Psoas muscle (tissue), 8 donors: ENCODE data around the gene CHST6. TPM values are rescaled to one million over a fixed set of nuclear protein-coding genes. Genes with fewer than 3 reads are reported as not detected.
A peak's percentile ranks its signal among the peaks of the same experiment; 100 is the strongest.

Source experiments
- ATAC-seq, 4 donors: fragments of 200-7000 bp; cut with Tn5 transposase; one replicate each; pipeline ENCODE4 v1.9.1; 2020; ENCODE audit warnings: moderate library complexity in 3 of 4, mild to moderate bottlenecking in 2 of 4
- DNase-seq, 2 donors: peaks; one replicate each; pipeline ENCODE4 v3.0.0-alpha.2; 2020
- H3K27ac ChIP-seq: fragments of 200-600 bp; one replicate; pipeline ENCODE4 v1.8.0; 2022
- H3K27me3 ChIP-seq, 3 donors: fragments of 200-600 bp in 1 of 3; one replicate each; pipeline versions ENCODE4 v1.6.1 to v1.8.0; 2013 to 2022; ENCODE audit warnings: low read length in 2 of 3, mild to moderate bottlenecking in 2 of 3, moderate library complexity in 1 of 3; ENCODE audit not compliant: insufficient read depth in 3 of 3
- H3K36me3 ChIP-seq, 2 donors: fragments of 200-600 bp in 1 of 2; one replicate each; pipeline versions ENCODE4 v1.6.1 to v1.8.0; 2013 to 2022; ENCODE audit warnings: low read depth in 1 of 2, mild to moderate bottlenecking in 1 of 2, moderate library complexity in 1 of 2; ENCODE audit not compliant: insufficient read depth in 1 of 2
- H3K4me1 ChIP-seq: fragments of 200-600 bp; one replicate; pipeline ENCODE4 v1.8.0; 2022
- H3K4me3 ChIP-seq: fragments of 200-600 bp; one replicate; pipeline ENCODE4 v1.8.0; 2022; ENCODE audit warnings: mild to moderate bottlenecking
- H3K9me3 ChIP-seq: fragments of 200-600 bp; one replicate; pipeline ENCODE4 v1.8.0; 2022
- WGBS, 3 donors: extraction: QIAGEN DNeasy Blood & Tissue Kit; methylation state at CpG; one replicate each; pipeline versions ENCODE4 v1.1.6 to v1.1.7; 2013; 5-methylcytosine and 5-hydroxymethylcytosine counted together
- intact Hi-C, 2 donors: fragments of 100-400 bp; cut with DNase I; formaldehyde crosslinking; loops; one replicate each; pipeline versions ENCODE4 v1.11.0 to v1.14.2; 2022
- polyA plus RNA-seq, 3 donors: library from polyadenylated mRNA; stranded (reverse); fragments of 200-250 nt; gene quantifications; one replicate each; pipeline ENCODE4 v1.2.3, GENCODE V29; 2013
- total RNA-seq, 4 donors: library from RNA; stranded (reverse); fragmentation: NEBNext Ultra II Directional in 2 of 4; extraction: Animal tissue kit (Norgen Biotek cat#: 25700) in 2 of 4; gene quantifications; one replicate each; pipeline versions ENCODE4 v1.2.1 to v1.2.4, GENCODE V29; 2021 to 2023
- TF ChIP-seq, protein P1 (sequence below): fragments of 200-600 bp; IDR thresholded peaks from one replicate; pipeline ENCODE4 v1.8.0; 2022; ENCODE audit warnings: antibody characterized with exemption
- donor health status: healthy with polysubstance abuse.
- donor health status: DM: no; HTN: no; CAD: no; lungs with moderate emphysema.
- donor health status: Bipolar disorder and iron deficiency.
- donor health status: healthy.
- donor health status: DM: yes; HTN: yes; CAD: no.
- donor health status: DM: no; HTN: no; CAD: no.
- donor health status: DM: no; HTN: no; CAD: no.
- donor health status: DM: yes; HTN: yes; CAD: no.

Gene CHST6
- total and polyA plus RNA-seq, 7 donors = 0.01 to 5.8 (median 0.15) TPM

DNA sequence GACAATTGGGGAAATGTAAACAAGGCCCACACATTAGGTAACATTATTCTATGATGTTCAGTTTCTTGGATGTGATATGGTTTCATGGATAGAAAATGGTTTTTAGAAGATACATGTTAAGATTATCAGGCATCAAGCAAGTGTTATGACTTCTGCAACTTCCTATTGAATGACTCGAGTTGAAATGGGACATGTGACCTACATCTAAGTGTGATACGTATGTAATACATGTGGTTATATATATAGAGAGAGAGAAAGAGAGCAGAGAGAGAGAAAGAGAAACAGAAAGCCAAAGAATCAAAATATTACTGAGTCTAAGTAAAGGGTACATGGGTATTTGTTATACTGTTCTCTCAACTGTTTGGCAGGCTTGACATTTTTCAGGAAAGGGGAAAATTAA, 32.4 kb downstream of the CHST6 start:
- Histone ChIP-seq H3K27ac (no peak overlapping the region), H3K9me3 (no peaks in the 10 kb centered on the region), H3K4me1 (peaks cover 15% of the 10 kb centered on the region), H3K4me3 (peak overlapping the region; percentile 86), H3K27me3 (no peaks in the 10 kb centered on the region), H3K36me3 (no peaks in the 10 kb centered on the region)
- 42 to 57% (median 54%) methylated on average over 2 of the region's 2 CpGs for WGBS, 3 donors
- TF ChIP-seq, protein P1, sequence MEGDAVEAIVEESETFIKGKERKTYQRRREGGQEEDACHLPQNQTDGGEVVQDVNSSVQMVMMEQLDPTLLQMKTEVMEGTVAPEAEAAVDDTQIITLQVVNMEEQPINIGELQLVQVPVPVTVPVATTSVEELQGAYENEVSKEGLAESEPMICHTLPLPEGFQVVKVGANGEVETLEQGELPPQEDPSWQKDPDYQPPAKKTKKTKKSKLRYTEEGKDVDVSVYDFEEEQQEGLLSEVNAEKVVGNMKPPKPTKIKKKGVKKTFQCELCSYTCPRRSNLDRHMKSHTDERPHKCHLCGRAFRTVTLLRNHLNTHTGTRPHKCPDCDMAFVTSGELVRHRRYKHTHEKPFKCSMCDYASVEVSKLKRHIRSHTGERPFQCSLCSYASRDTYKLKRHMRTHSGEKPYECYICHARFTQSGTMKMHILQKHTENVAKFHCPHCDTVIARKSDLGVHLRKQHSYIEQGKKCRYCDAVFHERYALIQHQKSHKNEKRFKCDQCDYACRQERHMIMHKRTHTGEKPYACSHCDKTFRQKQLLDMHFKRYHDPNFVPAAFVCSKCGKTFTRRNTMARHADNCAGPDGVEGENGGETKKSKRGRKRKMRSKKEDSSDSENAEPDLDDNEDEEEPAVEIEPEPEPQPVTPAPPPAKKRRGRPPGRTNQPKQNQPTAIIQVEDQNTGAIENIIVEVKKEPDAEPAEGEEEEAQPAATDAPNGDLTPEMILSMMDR = no peak
- ATAC-seq = no peak
- DNase-seq = no peak
- intact Hi-C loops = loop anchor here in 1 of 2 donors (5.0 kb wide), 1 partner anchor 266 kb away; no protein-coding TSS in a partner anchor

GRCh38 chr16:75461575-75461974, 33.7 kb downstream of the CHST6 start:
- Histone ChIP-seq H3K27ac (no peak overlapping the region), H3K36me3 (no peaks in the 10 kb centered on the region), H3K4me3 (no peak overlapping the region), H3K4me1 (peaks cover 15% of the 10 kb centered on the region), H3K27me3 (no peaks in the 10 kb centered on the region), H3K9me3 (no peaks in the 10 kb centered on the region)
- TF ChIP-seq, protein P1 = no peak
- intact Hi-C loops = loop anchor here in 1 of 2 donors (5.0 kb wide), 1 partner anchor 264 kb away; no protein-coding TSS in a partner anchor
- DNase-seq (no peak), ATAC-seq (no peak)
- 72 to 91% (median 76%) methylated on average over 2 of the region's 2 CpGs for WGBS, 3 donors

- no peak overlapping the region for H3K4me3 ChIP-seq
- H3K4me1 ChIP-seq = peaks cover 15% of the 10 kb centered on the region
- H3K36me3 ChIP-seq = no peaks in the 10 kb centered on the region
- DNase-seq = no peak
- ATAC-seq = no peak
- no peaks in the 10 kb centered on the region for H3K27me3 ChIP-seq
- TF ChIP-seq, protein P1 = no peak
- intact Hi-C loops = loop anchor here in 1 of 2 donors (5.0 kb wide), 1 partner anchor 263 kb away; no protein-coding TSS in a partner anchor
- WGBS, 3 donors = 27 to 54% (median 42%) methylated on average over 1 of the region's 1 CpG
- no peaks in the 10 kb centered on the region for H3K9me3 ChIP-seq
- no peak overlapping the region for H3K27ac ChIP-seq
Measured at GRCh38 chr16:75460446-75460845, 34.8 kb downstream of the CHST6 start.

DNA sequence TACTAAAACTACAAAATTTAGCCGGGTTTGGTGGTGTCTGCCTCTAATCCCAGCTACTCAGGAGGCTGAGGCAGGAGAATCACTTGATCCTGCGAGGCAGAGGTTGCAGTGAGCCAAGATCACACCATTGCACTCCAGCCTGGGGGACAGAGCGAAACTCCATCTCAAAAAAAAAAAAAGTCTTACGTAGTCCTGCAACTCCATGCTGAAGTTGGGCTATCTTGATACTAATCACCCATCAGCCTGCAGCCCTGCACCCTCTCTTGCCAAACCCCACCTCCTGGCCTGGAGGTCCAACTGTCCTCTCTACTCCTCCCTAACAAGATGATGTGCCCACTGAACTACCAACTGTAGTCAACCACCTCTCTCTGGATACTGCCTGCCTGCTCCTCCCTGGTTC, 35.5 kb downstream of the CHST6 start:
- WGBS, 3 donors = 86 to 89% (median 86%) methylated on average over 4 of the region's 4 CpGs
- H3K27me3 ChIP-seq = no peaks in the 10 kb centered on the region
- intact Hi-C loops = loop anchor here in 1 of 2 donors (5.0 kb wide), 1 partner anchor 262 kb away; no protein-coding TSS in a partner anchor
- TF ChIP-seq, protein P1 = no peak
- ATAC-seq (no peak), DNase-seq (no peak)
- no peaks in the 10 kb centered on the region for H3K9me3 ChIP-seq
- H3K36me3 ChIP-seq = no peaks in the 10 kb centered on the region
- H3K4me1 ChIP-seq = peaks cover 15% of the 10 kb centered on the region
- no peak overlapping the region for H3K27ac ChIP-seq
- H3K4me3 ChIP-seq = no peak overlapping the region

GRCh38 chr16:75458439-75458838, 36.8 kb downstream of the CHST6 start:
- H3K36me3 ChIP-seq = no peaks in the 10 kb centered on the region
- no peaks in the 10 kb centered on the region for H3K27me3 ChIP-seq
- TF ChIP-seq, protein P1 = no peak
- DNase-seq (no peak), ATAC-seq (no peak)
- H3K4me1 ChIP-seq = peaks cover 14% of the 10 kb centered on the region
- H3K9me3 ChIP-seq = no peaks in the 10 kb centered on the region
- H3K27ac ChIP-seq = no peak overlapping the region
- intact Hi-C loops = no loop called here
- 91 to 94% (median 94%) methylated on average over 2 of the region's 2 CpGs for WGBS, 3 donors
- H3K4me3 ChIP-seq = no peak overlapping the region
